NCI-H2196 treated with DMSO at 0.1 percent for 48 hours (cell line): ENCODE results near the gene ERF.

Experiments
- DNase-seq: peaks from one replicate; lab custom pipeline; 2025; ENCODE audit not compliant: unreplicated experiment; lab: John Stamatoyannopoulos, UW

Gene ERF

GRCh38 chr19:42287017-42287826 lies 32.3 kb upstream of the ERF start:
- DNase-seq = no peak

DNA sequence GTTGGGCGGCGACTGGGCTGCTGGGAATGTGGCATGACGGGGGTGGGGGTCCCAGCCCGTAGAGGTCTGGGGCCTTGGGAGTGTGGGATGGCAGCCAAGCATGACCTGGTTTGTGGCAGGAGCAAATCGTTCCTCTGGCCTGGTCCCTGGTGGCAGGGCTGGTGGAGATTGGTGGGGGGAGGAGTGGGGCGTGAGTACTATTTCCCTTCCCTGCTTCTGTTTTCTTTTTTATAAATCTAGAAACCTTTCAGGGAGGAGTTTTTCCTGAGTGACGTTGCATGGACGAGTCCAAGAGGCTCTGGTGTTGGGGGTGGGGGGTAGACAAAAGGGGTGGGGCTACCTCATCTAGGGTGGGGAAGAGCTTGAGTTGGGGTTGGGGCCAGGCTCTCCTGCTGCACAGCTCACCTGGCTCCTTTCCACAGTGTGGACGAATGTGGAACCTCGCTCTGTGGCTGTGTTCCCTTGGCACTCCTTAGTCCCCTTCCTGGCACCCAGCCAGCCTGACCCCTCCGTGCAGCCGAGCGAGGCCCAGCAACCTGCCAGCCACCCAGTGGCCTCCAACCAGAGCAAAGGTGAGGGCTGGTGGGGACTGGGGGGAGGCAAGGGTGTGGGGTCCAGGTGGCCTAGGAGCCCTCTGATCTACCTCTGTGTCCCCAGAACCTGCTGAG lies 31.6 kb upstream of the ERF start:
- no peak for DNase-seq

DNA sequence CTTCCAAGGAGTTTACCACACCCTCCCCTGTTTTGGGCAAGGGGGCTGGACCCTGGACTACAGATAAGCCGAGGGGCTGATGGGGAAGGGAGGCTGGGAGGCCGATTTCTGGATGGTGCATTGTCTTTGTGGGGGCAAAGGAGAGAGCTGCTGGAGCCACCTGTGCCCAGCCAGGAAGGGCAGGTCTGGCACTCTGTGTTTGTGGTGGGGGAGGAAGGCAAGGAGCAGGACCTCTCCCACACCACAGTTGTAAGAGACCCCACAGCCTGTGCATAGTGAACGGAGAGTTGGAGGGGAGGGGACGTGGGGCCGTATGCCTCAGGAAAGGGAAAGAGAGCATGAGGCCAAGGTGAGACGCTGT lies 31.0 kb upstream of the ERF start:
- no peak for DNase-seq

DNA sequence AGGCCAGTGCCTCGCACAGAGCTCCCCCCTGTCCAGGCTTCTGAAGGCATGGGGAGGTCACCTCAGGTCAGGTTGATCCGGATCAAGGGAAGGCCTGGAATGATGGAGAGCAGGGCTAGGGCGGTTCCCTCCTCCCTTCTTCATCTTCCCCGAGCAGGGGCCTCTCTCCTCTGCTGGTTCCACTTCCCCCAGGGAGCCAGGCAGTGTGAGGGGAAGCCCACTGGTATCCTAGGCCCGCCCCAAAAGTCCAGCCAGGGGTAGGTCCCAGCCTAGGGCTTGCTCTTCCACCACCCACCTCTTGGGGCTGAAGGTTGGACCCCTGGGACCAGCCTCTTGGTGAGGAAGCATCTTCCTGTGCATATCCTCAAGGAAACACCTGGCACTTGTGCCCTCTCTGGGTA lies 30.6 kb upstream of the ERF start:
- no peak for DNase-seq

DNA sequence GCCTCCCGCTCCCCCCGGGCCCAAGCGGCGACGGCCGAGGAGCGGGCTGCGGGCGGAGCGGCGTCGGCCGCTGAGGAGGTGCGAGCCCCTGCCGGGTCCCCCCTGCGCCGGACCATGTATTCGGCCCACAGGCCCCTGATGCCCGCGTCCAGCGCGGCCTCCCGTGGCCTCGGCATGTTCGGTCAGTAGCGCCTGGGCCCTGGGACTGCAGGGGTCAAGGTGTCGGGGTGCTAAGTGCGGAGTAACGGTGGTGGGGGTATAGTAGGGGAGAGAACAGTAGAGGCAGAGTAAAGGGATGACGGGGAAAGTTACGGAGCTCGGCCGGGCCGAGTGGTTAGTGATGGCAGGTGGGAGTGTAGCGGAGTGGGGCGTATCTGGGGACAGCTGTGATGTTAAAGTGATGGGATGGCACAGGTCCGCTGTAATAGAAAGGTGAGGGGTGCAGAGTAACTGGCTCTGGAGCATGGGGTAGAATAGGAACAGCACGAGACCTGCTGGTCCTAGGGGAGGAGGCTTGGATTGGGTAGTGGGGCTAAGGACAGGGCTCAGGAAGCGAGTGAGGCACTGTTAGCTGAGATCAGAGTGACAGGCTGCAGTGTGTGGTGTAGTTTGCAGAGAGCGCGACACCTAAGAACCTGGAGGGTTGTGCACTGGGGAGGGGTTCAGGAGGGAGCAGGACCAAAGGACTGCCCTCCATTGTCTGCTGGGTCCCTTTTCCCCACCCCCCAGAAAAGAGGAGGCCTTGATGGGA lies 29.8 kb upstream of the ERF start:
- no peak for DNase-seq

DNA sequence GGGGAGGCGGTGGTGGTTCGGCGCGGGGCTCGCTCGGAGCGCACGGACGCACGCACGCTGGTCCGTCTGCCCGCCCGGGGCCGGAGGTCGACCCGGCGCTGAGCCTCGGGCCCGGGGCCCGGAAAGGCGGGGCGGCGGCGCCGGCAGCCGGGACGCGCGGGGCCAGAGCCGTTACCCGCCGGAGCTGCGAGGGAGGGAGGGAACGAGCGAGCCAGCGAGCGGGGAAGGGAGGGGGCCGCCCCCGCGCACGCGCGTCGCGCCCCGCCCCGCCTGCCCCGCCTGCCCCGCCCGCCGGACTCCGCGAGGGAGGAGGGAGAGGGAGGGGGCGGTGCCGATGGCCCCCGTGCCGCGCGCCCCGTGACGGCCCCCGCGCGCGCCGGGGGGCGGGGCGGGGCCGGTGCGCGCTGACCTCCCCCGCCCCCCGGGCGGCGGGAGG lies 29.2 kb upstream of the ERF start:
- peak; percentile 67 for DNase-seq

DNA sequence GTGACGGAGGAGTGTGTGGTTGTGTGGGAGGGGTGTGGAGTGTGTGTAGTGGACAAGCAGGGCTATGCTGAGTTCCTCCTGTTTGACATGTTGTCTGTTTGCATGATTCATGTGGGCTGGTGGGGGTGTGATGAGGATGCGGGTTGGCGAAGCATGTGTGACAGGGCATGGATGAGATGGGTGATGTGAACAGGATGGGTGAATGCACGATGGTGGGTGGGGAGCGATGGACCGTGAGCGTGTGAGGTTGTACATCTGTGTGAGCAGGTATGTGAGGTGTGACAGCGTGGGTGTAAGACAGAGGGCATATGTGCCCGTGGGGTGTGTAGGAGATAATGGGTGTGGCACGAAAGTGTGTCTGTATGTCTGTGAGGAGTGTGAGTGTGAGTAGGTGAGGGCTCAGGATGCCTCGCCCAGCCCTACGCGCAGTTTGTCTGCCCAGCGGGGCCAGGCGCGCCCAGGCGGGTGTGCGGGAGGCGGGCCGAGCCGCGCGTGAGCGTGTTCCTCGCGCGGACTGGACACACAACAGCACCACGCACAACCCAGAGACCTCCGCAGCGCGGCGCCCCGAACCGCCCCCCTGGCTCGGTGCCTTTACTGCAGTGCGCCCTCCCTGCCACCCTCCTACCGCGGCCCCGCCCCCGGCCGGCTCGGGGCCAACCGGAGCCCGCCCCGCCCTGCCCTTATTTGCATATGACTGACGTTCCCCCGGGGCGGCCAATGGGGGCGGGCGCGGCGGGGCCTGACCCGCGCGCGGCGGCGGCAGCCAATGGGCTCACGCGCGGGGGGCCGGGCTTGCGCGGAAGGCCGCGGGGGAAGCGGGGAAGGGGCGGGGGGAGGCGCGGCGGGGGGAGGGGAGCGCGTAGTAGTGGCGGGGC lies 28.5 kb upstream of the ERF start:
- peak; percentile 88 for DNase-seq

DNA sequence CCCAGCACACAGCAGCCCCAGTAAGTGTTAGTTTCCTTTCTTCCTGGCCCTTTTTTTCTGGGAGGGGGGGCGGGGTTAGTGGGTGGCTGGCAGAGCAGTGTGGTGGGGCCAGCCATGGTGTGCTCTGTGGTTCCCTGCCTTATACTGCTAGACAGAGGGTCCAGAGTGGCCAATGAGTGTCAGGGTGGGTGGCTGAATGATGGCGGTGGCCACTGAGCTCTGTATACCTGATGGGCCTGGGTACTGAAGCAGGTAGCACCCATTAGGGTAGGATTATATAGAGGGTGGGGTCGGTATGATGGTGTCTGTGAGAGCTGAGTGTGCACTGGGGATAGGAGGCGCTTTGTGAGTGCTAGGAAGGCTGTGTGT lies 27.9 kb upstream of the ERF start:
- no peak for DNase-seq

GRCh38 chr19:42281827-42282762 lies 27.2 kb upstream of the ERF start:
- no peak for DNase-seq

GRCh38 chr19:42281146-42281826 lies 26.4 kb upstream of the ERF start:
- DNase-seq = no peak

- no peak for DNase-seq
These were observed 25.9 kb upstream of the ERF start for GRCh38 chr19:42280815-42281145.

DNA sequence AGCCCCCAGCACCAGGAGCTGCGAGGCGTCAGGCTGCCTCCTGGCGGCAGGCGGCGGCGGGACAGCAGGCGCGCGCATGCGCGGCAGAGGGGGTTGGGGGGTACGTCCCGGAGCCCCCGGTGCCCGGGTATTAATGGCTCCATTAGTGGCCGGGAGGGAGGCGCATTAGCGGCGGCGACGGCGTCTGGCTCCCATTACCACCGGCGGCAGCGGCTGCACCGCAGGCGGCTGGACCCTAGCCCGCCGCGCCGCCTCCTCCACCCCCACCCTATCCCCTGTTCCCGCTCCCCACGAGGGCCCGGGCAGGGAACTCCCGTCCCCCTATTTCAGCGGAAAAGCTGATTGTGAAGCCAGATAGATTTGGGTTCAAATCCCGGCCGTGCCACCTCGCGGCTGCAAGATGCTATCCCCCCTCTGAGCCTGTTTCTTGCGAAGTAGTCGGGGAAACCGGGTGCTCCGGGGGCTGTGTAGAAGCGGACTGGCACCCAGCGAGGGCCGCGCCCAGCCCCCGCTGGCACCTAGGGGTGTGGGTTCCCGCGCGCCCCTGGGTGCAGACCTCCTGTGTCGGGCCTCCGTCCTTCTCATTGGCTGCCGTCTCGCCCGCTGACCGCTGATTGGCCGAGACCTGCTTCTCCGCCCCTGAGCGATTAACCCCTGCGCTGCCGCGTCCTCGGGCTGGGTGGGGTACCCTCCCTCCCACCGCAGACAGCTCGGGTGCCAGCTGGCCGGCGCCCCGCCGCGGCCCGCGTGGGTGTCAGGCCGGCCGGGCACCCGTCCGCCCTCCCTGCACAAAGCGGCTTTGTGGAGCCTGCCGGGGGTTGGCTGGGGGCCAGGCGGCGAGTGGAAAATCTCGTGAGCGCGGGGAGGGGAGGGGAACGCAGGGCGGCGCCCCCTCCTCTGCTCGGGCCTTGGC lies 25.2 kb upstream of the ERF start:
- peak; percentile 82 for DNase-seq

- DNase-seq = no peak
These were observed 24.4 kb upstream of the ERF start for GRCh38 chr19:42279155-42279901.

DNA sequence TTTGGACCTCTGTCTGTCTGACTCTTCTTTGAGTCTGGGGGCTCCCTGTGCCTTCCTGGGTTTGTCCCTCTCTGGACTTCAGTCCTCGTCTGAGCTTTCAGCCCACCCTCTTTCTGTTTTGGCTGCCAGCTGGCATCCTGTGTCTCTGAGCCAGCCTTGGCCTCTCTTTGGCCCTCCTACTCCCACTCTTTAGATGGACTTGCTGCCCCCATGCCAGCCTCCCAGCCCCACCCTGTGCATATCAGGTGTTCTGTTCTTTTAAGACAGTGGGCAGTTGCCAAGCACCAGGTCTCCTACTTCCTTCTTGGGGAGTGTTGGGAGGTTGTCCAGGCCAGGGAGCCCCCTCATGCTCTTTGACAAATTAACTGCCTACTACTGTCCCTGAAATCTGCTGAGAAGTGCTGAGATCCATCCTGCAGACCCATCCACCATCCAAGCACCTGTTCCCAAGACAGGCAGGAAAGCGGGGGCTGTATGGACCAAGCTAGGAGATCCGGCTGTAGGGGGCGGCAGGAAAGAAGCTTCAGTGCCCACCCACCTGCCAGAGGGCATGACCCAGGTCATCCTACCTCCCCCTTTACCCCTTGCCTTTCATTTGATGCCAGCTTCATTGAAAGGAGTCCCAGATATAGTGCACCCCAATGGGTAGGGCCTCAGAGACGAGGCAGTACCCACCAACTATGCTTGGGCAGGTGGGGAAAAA lies 23.7 kb upstream of the ERF start:
- no peak for DNase-seq

DNA sequence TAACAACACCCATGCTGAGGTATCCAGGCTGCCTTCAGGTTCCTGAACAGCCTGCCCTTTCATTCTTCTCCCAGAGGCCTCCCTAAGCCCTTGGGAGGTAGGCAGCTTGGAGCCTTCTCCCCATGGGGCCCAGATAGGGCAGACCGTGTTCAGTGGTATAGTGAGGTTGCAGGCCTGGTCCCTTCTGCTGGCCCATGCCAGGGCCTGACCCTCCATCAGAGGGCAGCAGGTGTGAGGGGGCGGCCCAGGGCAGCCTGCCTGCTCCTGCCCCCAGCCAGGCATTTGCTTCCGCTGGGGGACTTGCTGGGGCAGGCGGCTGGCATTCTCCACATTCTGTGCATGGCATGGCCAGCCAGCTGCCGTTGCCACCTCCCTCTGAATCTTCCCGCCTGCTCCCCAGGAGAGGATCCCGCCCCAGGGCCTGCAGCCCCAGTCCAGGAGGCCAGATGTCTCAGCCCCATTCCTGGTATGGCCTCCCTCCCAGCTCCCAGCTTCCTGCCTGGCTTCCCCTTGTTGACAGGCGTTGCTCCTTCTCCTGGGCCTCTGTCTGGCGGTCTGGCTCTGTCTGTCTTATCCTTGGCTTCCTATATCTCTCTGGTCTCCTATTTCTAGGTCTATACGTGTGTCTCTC lies 23.0 kb upstream of the ERF start:
- DNase-seq = peak; percentile 32

DNA sequence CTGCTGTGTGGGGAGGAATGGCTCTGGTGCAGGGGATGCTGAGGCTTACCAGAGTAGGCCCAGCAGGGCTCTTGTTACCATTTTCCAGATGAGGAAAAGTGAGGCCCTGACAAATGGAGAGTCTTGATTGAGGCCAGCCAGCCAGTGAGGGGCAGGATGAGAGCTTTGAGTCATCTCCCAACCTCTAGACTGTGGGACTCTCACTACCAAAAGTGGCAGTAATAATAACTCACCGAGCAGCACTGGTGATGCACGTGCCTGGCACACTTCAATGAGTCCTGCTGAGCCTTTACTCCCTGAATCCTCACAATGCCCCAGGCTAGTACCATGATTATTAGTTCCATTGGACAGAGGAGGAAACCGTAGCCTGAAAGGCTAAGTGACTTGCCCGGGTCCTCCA lies 21.9 kb upstream of the ERF start:
- no peak for DNase-seq

GRCh38 chr19:42276284-42276683 lies 21.4 kb upstream of the ERF start:
- no peak for DNase-seq
